PC-9 (cell line): Measurements from ENCODE around the gene PCED1B.

Experiments
- EZH2 ChIP-seq: fragments of 200-600 bp; sonication (generic); IDR thresholded peaks from 2 replicates; pipeline ENCODE4 v1.8.0; 2017; ENCODE audit warnings: antibody characterized with exemption, low read depth
- TF ChIP-seq, protein P1 (sequence below): fragments of 200-600 bp; sonication (generic); conservative IDR thresholded peaks from 2 replicates; pipeline ENCODE4 v1.6.1; 2017; ENCODE audit warnings: mixed run types, antibody characterized with exemption, mild to moderate bottlenecking, moderate library complexity

DNA sequence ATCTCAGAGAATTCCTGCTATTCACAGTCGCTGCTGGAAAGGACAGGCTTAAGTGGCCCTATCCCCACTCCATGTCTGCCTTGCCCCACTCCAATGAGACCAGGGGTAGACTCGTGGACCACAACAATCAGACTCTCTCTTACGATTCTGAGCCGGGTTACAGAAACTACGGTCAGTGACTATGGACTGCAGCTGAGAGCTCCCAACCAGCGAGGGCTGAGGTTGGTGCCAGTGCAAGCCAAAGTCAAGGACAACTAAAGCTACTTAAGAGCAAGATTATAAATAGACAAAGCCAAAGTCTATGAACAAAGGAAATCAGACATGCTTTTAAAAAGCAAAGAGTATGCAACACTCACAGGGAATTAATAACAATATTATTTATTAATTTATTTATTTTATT is 18.7 kb downstream of the PCED1B start:
- TF ChIP-seq, protein P1, sequence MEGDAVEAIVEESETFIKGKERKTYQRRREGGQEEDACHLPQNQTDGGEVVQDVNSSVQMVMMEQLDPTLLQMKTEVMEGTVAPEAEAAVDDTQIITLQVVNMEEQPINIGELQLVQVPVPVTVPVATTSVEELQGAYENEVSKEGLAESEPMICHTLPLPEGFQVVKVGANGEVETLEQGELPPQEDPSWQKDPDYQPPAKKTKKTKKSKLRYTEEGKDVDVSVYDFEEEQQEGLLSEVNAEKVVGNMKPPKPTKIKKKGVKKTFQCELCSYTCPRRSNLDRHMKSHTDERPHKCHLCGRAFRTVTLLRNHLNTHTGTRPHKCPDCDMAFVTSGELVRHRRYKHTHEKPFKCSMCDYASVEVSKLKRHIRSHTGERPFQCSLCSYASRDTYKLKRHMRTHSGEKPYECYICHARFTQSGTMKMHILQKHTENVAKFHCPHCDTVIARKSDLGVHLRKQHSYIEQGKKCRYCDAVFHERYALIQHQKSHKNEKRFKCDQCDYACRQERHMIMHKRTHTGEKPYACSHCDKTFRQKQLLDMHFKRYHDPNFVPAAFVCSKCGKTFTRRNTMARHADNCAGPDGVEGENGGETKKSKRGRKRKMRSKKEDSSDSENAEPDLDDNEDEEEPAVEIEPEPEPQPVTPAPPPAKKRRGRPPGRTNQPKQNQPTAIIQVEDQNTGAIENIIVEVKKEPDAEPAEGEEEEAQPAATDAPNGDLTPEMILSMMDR = no peak
- no peak for TF ChIP-seq EZH2
